Activated CD8-positive, alpha-beta memory T cell treated with anti-CD3 and anti-CD28 coated beads, Interleukin-2, amount 50 U/mL, for 48 hours (primary cell): Measurements from ENCODE around the gene SPACA7.

ENCODE experiments used
- DNase-seq: peaks from one replicate; pipeline ENCODE4 v3.0.0-alpha.2; 2020

Gene SPACA7

DNA sequence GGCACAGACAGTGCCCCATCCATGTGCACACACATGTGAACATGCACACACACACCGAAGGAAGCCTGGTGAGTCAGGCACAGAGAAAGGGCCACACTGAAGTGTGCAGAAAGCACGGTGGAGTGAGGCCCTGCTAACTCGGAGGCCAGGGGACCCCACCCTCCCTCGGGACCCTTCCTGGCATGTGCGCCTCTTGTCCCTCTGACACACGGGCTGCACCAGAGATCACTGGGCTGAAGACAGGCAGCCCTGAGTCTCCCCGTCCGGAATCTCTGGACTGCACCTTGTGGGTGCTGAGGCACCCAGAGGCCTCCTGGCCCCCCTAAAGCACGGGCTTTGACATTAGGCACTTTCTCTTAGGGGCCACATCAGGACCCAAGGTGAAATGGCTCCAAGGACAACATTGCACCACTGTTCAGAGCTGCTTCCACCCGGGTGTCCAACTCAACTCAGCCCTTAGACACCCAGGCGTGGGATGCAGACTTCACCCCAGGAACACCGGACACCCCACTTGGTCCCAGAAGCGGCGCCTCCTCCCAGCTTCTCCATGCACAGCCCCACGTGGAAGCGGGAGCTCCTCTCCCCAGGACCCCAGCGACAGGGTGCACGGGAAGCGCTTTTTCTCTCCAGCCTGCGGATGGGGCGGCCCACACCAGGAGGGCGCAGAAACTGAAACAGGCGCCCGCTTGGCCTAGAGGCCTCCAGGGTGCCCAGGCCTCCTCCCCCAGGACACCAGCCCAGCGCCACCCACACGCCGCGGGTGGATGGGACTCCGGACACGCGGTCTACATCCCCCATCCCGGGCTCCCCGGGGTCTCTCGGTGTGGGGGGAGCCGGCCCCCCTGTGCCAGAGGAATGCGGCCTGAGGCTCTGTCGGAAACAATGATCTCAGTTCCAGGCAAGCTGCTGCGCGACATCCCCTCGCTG lies 90.2 kb downstream of the SPACA7 start:
- DNase-seq = peak; percentile 38

DNA sequence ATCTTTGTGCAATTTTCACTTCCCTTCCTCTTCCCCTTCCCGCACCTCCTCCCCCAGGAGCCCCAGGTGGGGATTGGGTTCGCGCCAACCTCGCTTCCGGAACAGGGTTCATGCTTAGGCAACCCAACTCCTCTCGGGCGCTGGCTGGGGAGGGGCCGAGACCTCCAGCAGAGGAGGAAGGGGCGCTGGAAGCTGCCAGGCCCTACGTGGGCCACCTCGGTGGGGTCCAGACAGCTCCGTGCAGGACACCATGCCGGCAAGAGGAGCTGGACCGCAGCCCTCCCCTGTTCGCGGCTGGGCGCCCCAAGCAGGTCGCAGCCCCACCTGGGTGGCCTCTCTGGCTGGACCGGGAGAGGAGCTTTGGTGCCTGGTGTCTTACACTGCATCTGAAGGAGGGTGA lies 91.1 kb downstream of the SPACA7 start:
- peak; percentile 7 for DNase-seq

DNA sequence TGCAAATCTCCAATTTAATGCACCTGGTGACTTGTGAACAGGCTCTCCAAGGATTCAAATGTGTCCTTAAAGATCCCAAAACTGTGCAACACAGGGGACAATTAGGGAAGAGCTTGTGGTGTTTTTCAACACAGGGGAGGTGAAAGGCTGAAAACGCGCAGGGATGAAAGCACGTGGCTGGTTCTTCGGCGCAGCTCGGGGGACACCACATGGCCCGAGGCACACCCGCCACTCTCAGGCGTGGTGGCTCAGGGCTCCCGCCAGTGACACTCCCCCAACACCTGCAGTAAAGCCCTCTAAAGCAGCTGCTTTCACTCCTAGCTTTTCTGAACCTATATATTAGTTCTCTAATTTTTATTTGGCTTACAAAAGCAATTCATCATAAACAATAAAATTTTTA lies 91.9 kb downstream of the SPACA7 start:
- DNase-seq = no peak

DNA sequence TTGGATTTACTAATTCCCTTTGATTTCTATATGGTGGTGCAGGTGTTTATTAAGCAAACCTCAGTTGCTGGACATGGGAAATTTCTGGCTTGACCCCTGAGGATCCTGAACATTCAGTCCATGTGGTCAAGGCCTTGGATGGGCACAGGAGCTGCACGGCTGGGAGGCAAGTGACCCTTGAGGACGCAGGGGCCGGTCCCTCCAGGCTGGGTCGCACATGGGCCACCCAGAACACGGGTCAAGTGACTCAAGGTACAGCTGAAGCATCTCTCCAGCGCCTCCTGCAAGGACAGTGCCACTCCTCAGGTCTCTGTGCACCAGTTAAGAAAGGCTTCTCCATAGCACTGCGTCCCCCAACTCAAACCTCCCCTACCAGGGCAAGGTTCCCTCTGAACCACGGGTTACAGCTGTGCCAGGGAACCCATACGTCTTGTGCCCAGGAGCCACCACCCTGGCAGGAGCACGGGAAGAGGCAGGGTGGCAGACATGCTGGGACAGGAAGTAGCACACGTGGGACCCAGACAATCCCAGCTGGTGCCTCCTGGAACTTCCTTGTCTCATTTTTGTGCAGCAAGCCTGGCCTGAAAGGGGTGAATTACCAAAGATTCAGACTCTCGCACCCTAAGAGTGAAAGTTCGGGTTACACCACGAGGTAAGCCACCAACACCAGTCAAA lies 93.1 kb downstream of the SPACA7 start:
- DNase-seq = peak; percentile 41

DNA sequence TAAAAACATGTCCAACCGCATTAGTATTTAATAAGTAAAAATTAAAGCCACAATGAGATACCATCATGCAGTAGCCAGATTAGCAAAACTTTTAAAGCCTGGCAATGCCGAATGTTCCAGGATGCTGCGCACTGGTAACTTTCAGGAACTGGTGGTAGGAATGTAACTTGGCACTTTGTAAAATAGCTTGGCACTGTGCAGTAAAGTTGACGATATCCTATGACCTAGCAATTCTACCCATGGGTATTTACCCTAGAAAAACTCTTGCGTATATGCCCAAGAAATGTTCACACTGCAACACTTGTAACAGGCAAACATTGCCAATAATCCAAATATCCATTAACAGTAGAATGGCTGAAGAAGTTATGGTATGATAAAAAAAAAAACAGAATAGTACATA lies 97.7 kb downstream of the SPACA7 start:
- no peak for DNase-seq

DNA sequence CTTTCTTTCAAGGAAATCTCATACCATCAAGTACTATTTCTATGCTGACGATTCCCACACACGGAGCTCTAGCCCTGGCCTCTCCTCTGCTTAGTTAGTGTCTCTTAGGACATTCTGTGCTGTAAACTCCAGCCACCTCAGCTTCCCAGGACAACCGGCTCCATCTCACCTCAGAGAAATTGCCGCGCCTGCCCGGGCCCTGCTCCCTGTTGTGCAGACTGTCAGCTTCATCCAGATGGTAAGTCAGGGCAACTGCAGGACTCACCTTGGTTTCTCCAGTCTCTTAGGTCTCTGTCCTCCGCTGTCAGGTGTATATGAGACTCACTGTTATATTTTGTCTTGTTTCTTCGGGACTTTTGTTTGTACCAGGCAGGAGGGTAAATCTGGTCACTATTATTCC lies 98.7 kb downstream of the SPACA7 start:
- DNase-seq = no peak

DNA sequence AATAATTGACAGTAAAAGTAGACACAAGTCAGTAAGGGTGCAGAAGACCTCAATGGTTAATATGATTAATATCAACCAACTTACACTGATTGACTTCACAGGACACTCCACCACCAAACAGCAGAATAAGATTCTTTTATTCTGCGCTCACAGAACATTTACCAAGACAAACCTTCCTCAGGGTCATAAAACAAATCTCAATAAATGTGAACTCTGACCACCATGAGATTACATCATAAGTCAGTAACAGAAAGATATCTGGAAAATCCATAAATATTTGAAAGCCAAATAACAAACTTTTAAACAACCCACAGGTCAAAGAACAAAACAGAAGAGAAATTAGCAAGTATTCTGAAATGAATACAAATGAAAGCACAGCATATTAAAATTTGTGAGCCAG lies 99.7 kb downstream of the SPACA7 start:
- DNase-seq = no peak

DNA sequence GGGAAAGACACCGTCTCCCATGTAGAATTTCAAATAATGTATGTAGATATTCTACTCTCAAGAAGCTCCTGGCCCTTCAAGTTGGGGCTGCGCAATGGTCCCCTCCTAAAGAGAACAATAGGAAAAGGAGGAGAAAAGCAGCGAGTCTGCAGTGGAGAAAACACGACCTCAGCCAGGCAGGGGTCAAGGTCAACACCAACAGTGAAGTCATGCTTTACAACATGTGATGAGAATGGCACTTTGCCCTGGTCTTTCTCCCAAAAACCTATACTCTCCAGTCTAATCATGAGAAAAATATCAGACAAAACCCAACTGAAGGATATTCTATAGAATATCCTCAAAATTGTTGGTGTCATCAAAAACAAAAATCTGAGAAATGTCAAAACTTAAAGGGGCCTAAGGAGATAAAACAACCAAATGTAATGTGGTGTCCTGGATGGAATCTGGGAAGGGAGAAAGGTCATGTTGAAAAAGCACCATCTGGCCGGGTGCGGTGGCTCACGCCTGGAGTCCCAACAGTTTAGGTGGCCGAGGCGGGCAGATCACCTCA lies 101.0 kb downstream of the SPACA7 start:
- DNase-seq = no peak

DNA sequence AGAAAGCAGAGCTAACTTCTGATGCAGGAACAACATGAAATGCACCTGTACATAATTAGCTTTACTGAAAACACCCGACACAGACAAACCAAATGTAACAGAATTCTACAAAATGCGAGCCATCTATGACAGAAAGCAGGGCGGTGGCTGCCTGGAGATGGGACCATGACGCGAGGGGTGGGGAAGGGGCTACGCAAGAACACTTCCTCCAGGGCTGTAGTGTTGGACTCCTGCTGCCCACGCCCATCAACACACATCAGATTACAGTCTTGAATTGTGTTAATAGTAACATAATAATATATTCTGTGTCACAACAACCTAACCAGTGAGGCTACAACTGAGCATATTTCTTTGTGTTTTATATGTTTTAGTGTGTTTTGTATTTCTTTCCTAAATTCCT lies 103.2 kb downstream of the SPACA7 start:
- DNase-seq = no peak

DNA sequence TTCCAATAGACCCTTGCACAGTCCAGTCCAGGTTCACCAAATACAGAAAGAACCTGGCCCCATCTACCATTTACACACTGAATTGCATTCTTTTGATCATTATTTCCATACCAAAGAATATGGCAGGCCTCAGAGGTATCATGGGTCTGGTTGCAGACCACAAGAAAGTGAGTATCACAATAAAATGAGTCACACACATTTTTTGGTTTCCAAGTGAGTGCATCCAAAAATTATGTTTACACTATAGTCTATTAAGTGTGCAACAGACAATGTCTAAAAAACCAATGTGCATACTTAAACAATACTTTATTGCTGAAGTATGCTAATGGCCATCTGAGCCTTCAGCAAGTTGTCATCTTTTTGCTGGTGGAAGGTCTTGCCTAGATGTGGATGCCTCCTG lies 105.3 kb downstream of the SPACA7 start:
- no peak for DNase-seq

DNA sequence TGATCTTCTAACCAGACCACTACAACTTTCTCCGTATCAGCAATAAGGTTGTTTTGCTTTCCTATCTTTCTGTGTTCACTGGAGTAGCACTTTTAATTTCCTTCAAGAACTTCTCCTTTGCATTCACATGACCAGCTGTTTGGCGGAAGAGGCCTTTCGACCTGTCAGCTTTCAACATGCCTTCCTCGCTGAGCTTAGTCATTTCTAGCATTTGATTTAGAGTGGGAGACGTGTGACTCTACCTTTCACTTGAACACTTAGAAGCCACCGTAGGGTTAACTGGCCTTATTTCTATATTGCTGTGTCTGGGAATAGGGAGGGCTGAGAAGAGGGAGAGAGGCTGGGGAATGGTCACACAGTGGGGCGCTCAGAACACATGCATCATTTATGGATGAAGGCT lies 107.1 kb downstream of the SPACA7 start:
- DNase-seq = no peak
